ENCODE results near the gene TMEM236. TPM values are rescaled to one million over a fixed set of nuclear protein-coding genes. Genes with fewer than 3 reads are reported as not detected.

TMEM236 gene
- total RNA-seq, 2 donors from 2014 or later = 0.14 to 0.45 TPM

DNA sequence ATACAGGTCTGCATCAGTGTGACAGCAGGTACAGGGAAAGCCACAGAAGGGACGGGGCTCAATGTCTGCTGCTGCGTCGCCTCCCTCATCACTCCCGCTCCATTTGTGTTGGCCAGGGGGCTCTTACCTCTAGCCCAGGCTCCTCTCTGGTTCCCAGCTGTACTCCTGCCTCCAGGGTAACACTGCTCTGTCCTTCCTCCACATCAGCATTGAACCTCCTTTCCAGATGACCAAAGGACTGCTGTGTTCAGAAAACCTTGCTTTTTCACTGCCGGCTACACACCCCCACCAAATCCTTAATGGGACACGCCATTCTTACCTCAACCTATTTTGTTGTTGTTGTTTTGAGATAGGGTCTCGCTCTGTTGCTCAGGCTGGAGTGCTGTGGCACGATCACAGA, 2.1 kb upstream of the TMEM236 start:
- Histone ChIP-seq H3K9me3 (no peaks in the 10 kb centered on the region), H3K27ac (no peak overlapping the region), H3K36me3 (no peaks in the 10 kb centered on the region), H3K4me1 (replicated peaks) (no peaks in the 10 kb centered on the region), H3K27me3 (replicated peaks; ENCODE audit: insufficient read depth) (no peaks in the 10 kb centered on the region), H3K4me3 (no peak overlapping the region)
- no peak for DNase-seq (ENCODE audit: low spot score)
- TF ChIP-seq POLR2AphosphoS5 (IDR thresholded peaks at IDR 0.05) = no peak
- TF ChIP-seq, protein P1, sequence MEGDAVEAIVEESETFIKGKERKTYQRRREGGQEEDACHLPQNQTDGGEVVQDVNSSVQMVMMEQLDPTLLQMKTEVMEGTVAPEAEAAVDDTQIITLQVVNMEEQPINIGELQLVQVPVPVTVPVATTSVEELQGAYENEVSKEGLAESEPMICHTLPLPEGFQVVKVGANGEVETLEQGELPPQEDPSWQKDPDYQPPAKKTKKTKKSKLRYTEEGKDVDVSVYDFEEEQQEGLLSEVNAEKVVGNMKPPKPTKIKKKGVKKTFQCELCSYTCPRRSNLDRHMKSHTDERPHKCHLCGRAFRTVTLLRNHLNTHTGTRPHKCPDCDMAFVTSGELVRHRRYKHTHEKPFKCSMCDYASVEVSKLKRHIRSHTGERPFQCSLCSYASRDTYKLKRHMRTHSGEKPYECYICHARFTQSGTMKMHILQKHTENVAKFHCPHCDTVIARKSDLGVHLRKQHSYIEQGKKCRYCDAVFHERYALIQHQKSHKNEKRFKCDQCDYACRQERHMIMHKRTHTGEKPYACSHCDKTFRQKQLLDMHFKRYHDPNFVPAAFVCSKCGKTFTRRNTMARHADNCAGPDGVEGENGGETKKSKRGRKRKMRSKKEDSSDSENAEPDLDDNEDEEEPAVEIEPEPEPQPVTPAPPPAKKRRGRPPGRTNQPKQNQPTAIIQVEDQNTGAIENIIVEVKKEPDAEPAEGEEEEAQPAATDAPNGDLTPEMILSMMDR (IDR thresholded peaks at IDR 0.05) = no peak
- TF ChIP-seq POLR2A (IDR thresholded peaks at IDR 0.05) = no peak
- intact Hi-C loops (cut with DNase I) = no loop called here
- WGBS = 92% methylated on average over 8 of the region's 8 CpGs

DNA sequence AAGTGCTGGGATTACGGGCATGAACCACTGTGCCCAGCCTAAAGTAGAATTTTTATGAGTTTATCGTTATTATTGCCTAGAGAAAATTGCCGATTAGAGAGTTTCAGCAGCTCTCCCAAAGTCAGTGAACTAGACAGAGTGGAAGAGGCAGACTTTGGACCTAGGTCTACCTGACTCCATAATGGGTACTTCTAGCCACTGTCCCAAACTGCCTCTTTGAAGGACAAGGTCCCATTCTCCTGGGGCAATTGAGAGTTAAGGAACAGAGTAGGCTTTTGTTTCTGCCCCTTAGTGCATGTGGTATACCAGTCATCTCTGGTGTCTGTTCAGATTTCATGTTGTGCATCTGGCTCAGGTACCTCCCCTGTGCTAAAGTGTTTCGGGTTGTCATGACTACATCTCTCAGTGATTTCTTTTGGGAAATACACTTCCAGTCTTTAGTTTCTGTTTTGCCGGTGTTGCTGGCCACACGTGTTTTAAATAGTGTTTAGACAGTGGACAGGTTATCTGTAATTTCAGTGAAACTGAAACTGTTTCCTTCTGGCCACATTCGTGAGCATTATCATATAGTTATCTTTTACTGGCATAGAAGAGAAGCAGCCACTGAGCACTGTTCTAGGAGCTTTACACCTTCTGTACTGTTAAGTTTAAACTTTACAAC, 4.7 kb downstream of the TMEM236 start:
- Histone ChIP-seq H3K27ac (no peak overlapping the region), H3K4me3 (peak overlapping the region in 1 of 2 donors; percentile 6), H3K27me3 (replicated peaks; ENCODE audit: insufficient read depth) (no peaks in the 10 kb centered on the region), H3K4me1 (replicated peaks) (no peaks in the 10 kb centered on the region), H3K36me3 (no peaks in the 10 kb centered on the region), H3K9me3 (no peaks in the 10 kb centered on the region)
- 47% methylated on average over 7 of the region's 7 CpGs for WGBS
- no peak for DNase-seq (ENCODE audit: low spot score)
- intact Hi-C loops (cut with DNase I) = no loop called here
- no peak for TF ChIP-seq POLR2A (IDR thresholded peaks at IDR 0.05)
- TF ChIP-seq, protein P1 (IDR thresholded peaks at IDR 0.05) = no peak
- no peak for TF ChIP-seq POLR2AphosphoS5 (IDR thresholded peaks at IDR 0.05)

DNA sequence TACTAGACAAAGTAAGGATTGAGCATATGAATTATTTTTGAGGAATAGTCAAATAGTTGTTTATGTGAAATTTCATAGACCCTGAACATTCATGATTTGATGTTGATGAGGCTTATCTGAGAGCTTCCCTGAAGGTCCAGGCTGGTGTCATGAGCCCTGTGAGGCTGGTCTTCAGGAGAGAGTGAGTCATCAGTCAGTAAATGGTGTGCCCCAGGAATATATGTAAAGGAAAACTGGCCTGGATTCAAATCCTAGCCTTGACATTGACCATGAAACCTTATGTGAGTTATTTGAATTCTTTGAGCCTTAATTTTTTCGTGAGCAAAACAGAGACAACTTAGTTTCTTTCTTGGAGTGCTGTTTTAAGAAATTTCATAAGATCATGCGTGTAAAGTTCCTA, 6.2 kb downstream of the TMEM236 start:
- Histone ChIP-seq H3K27me3 (replicated peaks; ENCODE audit: insufficient read depth) (no peaks in the 10 kb centered on the region), H3K9me3 (no peaks in the 10 kb centered on the region), H3K27ac (no peak overlapping the region), H3K4me3 (no peak overlapping the region), H3K4me1 (replicated peaks) (no peaks in the 10 kb centered on the region), H3K36me3 (no peaks in the 10 kb centered on the region)
- 93% methylated on average over 2 of the region's 2 CpGs for WGBS
- no peak for DNase-seq (ENCODE audit: low spot score)
- intact Hi-C loops (cut with DNase I) = no loop called here
- no peak for TF ChIP-seq POLR2A (IDR thresholded peaks at IDR 0.05)

DNA sequence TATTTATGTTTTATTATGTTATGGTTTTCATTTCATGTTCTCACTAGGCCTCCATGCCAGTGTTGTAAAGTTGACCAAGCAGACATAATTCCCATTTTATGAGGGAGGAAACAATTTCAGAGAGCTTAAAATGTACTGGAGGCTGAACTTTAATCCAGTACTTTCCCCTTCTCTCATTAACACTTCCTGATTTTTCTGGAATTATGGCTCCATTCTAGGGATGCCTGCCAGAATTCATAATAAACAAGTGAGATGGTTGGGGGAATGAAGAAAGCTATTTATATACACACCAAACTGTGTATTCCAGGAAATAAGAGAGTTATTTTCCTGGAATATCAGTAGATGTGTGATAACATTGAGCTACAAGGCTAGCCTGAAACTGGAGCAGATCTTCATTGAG, 6.9 kb downstream of the TMEM236 start:
- no peaks in the 10 kb centered on the region for H3K27me3 ChIP-seq (replicated peaks; ENCODE audit: insufficient read depth)
- no peak for DNase-seq (ENCODE audit: low spot score)
- no peaks in the 10 kb centered on the region for H3K36me3 ChIP-seq
- H3K4me1 ChIP-seq (replicated peaks) = no peaks in the 10 kb centered on the region
- intact Hi-C loops (cut with DNase I) = no loop called here
- no peaks in the 10 kb centered on the region for H3K9me3 ChIP-seq
- H3K4me3 ChIP-seq = no peak overlapping the region
- no peak overlapping the region for H3K27ac ChIP-seq
- TF ChIP-seq, protein P1 (IDR thresholded peaks at IDR 0.05) = no peak
- TF ChIP-seq POLR2A (IDR thresholded peaks at IDR 0.05) (no peak), POLR2AphosphoS5 (IDR thresholded peaks at IDR 0.05) (no peak)

DNA sequence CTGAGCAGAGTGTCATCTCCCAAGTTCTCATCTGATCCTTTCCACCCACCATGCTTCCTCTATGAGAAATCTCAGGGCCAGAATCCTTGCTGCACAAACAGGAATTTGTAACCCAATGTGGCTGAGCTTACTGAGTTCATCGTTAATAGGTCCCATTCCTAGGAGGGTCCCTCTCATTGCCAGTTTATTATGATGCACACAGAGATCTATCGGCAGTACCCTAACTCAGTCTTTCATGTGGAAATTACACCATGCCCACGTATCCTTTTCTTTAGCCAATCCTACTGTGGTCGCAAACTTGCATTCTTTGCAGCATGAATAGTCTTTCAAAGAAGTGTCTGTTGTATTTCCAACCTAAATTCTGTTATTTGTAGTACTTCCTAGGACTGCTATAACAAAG, 12.1 kb downstream of the TMEM236 start:
- Histone ChIP-seq H3K9me3 (no peaks in the 10 kb centered on the region), H3K27ac (no peak overlapping the region), H3K36me3 (no peaks in the 10 kb centered on the region), H3K4me3 (no peak overlapping the region), H3K27me3 (replicated peaks; ENCODE audit: insufficient read depth) (no peaks in the 10 kb centered on the region), H3K4me1 (replicated peaks) (no peaks in the 10 kb centered on the region)
- TF ChIP-seq POLR2AphosphoS5 (IDR thresholded peaks at IDR 0.05) (no peak), POLR2A (IDR thresholded peaks at IDR 0.05) (no peak)
- TF ChIP-seq, protein P1 (IDR thresholded peaks at IDR 0.05) = no peak
- DNase-seq (ENCODE audit: low spot score) = no peak
- intact Hi-C loops (cut with DNase I) = no loop called here
- WGBS = 44% methylated on average over 4 of the region's 4 CpGs
